ENCODE data around the gene FRMD4A. TPM values are rescaled to one million over a fixed set of nuclear protein-coding genes. Genes with fewer than 3 reads are reported as not detected.

FRMD4A gene
- total RNA-seq, 1 donor from 2014 or later, result 20.2 TPM

GRCh38 chr10:13736506-13736905 lies 594.2 kb downstream of the FRMD4A start:
- no peak overlapping the region for H3K4me3 ChIP-seq
- no peak overlapping the region for H3K27ac Mint-ChIP-seq
- DNase-seq (ENCODE audit: low spot score), result no peak

GRCh38 chr10:13734151-13734550 lies 596.6 kb downstream of the FRMD4A start:
- Mint-ChIP-seq H3K27ac (peak overlapping the region; percentile 43), H3K27me3 (ENCODE audit: insufficient read depth, low read depth) (peaks cover 2% of the 10 kb centered on the region), H3K36me3 (peaks cover 33% of the 10 kb centered on the region), H3K4me1 (peaks cover 33% of the 10 kb centered on the region), H3K4me3 (no peak overlapping the region), H3K9me3 (no peaks in the 10 kb centered on the region)
- no peaks in the 10 kb centered on the region for H4K20me1 ChIP-seq (ENCODE audit: low read depth)
- no peak overlapping the region for H2AFZ ChIP-seq (replicated peaks)
- H3F3A ChIP-seq (ENCODE audit: low read depth), result peaks cover 9% of the 10 kb centered on the region
- no peak overlapping the region for H3K4me2 ChIP-seq
- no peak overlapping the region for H3K27ac ChIP-seq
- no peaks in the 10 kb centered on the region for H3K27me3 ChIP-seq
- no peak overlapping the region for H3K9ac ChIP-seq
- no peak overlapping the region for H3K4me3 ChIP-seq
- DNase-seq (ENCODE audit: low spot score), result no peak
- H3K79me2 ChIP-seq (ENCODE audit: low read depth), result no peaks in the 10 kb centered on the region
- TF ChIP-seq EZH2phosphoT487 (IDR thresholded peaks at IDR 0.05) (no peak), CTCF (IDR thresholded peaks at IDR 0.05) (no peak), EZH2 (IDR thresholded peaks at IDR 0.05) (no peak)
- no peaks in the 10 kb centered on the region for H3K36me3 ChIP-seq
- H3K9me3 ChIP-seq (ENCODE audit: low read depth), result no peaks in the 10 kb centered on the region
- H3K4me1 ChIP-seq, result peaks cover 28% of the 10 kb centered on the region

More at GRCh38 chr10:13736506-13736905, 594.2 kb downstream of the FRMD4A start:
- no peak overlapping the region for H3K4me3 Mint-ChIP-seq
- no peaks in the 10 kb centered on the region for H3F3A ChIP-seq (ENCODE audit: low read depth)
- no peak overlapping the region for H2AFZ ChIP-seq (replicated peaks)
- H3K4me1 Mint-ChIP-seq, result peaks cover 16% of the 10 kb centered on the region
- no peaks in the 10 kb centered on the region for H3K36me3 ChIP-seq
- H3K27me3 ChIP-seq, result no peaks in the 10 kb centered on the region
- H3K9ac ChIP-seq, result no peak overlapping the region
- no peaks in the 10 kb centered on the region for H3K9me3 Mint-ChIP-seq
- peaks cover 2% of the 10 kb centered on the region for H3K27me3 Mint-ChIP-seq (ENCODE audit: insufficient read depth, low read depth)
- TF ChIP-seq EZH2 (IDR thresholded peaks at IDR 0.05), result no peak
- TF ChIP-seq EZH2phosphoT487 (IDR thresholded peaks at IDR 0.05), result no peak
- no peak for TF ChIP-seq CTCF (IDR thresholded peaks at IDR 0.05)
- no peak overlapping the region for H3K4me2 ChIP-seq
- H3K9me3 ChIP-seq (ENCODE audit: low read depth), result no peaks in the 10 kb centered on the region
- no peaks in the 10 kb centered on the region for H4K20me1 ChIP-seq (ENCODE audit: low read depth)
- no peak overlapping the region for H3K27ac ChIP-seq
- H3K36me3 Mint-ChIP-seq, result peaks cover 36% of the 10 kb centered on the region
- no peaks in the 10 kb centered on the region for H3K79me2 ChIP-seq (ENCODE audit: low read depth)
- H3K4me1 ChIP-seq, result peaks cover 8% of the 10 kb centered on the region

GRCh38 chr10:13733071-13733470 lies 597.7 kb downstream of the FRMD4A start:
- no peak for DNase-seq (ENCODE audit: low spot score)
- Histone ChIP-seq H3K9ac (no peak overlapping the region), H3K4me3 (no peak overlapping the region), H3K9me3 (ENCODE audit: low read depth) (no peaks in the 10 kb centered on the region), H3K4me2 (no peak overlapping the region), H3K27ac (no peak overlapping the region), H3F3A (ENCODE audit: low read depth) (peaks cover 9% of the 10 kb centered on the region), H2AFZ (replicated peaks) (no peak overlapping the region), H3K27me3 (no peaks in the 10 kb centered on the region), H4K20me1 (ENCODE audit: low read depth) (no peaks in the 10 kb centered on the region), H3K4me1 (peaks cover 28% of the 10 kb centered on the region), H3K36me3 (no peaks in the 10 kb centered on the region), H3K79me2 (ENCODE audit: low read depth) (no peaks in the 10 kb centered on the region)
- Mint-ChIP-seq H3K4me1 (peaks cover 35% of the 10 kb centered on the region), H3K36me3 (peaks cover 29% of the 10 kb centered on the region), H3K9me3 (no peaks in the 10 kb centered on the region), H3K27me3 (ENCODE audit: insufficient read depth, low read depth) (peaks cover 2% of the 10 kb centered on the region), H3K27ac (no peak overlapping the region), H3K4me3 (no peak overlapping the region)
- no peak for TF ChIP-seq CTCF (IDR thresholded peaks at IDR 0.05)
- TF ChIP-seq EZH2 (IDR thresholded peaks at IDR 0.05), result no peak
- TF ChIP-seq EZH2phosphoT487 (IDR thresholded peaks at IDR 0.05), result no peak

All from neural progenitor cell (in vitro differentiated cells).